ENCODE results near the gene RIOK2. TPM values are rescaled to one million over a fixed set of nuclear protein-coding genes. Genes with fewer than 3 reads are reported as not detected.
"Not testable (repeated sequence)": the region's sequence is repeated elsewhere in the genome, so short reads cannot be mapped to it uniquely, and the experiment has no call there.

The RIOK2 gene
- 18.3 TPM for total RNA-seq
- long read RNA-seq, transcript RIOK2-201 (10 exons, 3,922 nt) = major isoform, 14 of 16 reads
- long read RNA-seq, partial matches to known transcripts = 0 of 16 reads
- long read RNA-seq, other reads (novel, unspliced or antisense) = 1 of 16 reads

GRCh38 chr5:97183100-97183929, at the start of gene RIOK2:
RIOK2 (minus strand) TSS chr5:97183247; CDS start chr5:97183191, 56 bp downstream.
- intact Hi-C loops (cut with DNase I) = loop anchor here (5.0 kb wide), 1 partner anchor 1589 kb away; the partner anchor contains the start of gene RGMB
- DNase-seq (ENCODE audit: missing footprints) = peak; percentile 98
- peak; percentile 97 for ATAC-seq

- peak; percentile 76 for ATAC-seq
- intact Hi-C loops (cut with DNase I) = loop anchor here (2.0 kb wide), 1 partner anchor 304 kb away; no protein-coding TSS in a partner anchor
- no peak for DNase-seq (ENCODE audit: missing footprints)
These were observed 48.1 kb upstream of the RIOK2 start for GRCh38 chr5:97231025-97231636.

- intact Hi-C loops (cut with DNase I) = loop anchor here (2.0 kb wide), 1 partner anchor 305 kb away; no protein-coding TSS in a partner anchor
- no peak for ATAC-seq
- no peak for DNase-seq (ENCODE audit: missing footprints)
These were observed 46.7 kb upstream of the RIOK2 start for GRCh38 chr5:97229688-97230285.

GRCh38 chr5:97229196-97229595, 46.1 kb upstream of the RIOK2 start:
- intact Hi-C loops (cut with DNase I) = no loop called here
- ATAC-seq (no peak), DNase-seq (ENCODE audit: missing footprints) (no peak)

GRCh38 chr5:97225222-97225621, 42.2 kb upstream of the RIOK2 start:
- intact Hi-C loops (cut with DNase I) = no loop called here
- DNase-seq (ENCODE audit: missing footprints) (no peak), ATAC-seq (no peak)

- intact Hi-C loops (cut with DNase I) = no loop called here
- no peak for ATAC-seq
- DNase-seq (ENCODE audit: missing footprints) = no peak
These were observed 41.2 kb upstream of the RIOK2 start for GRCh38 chr5:97224112-97224750.

GRCh38 chr5:97223596-97223995, 40.5 kb upstream of the RIOK2 start:
- ATAC-seq (no peak), DNase-seq (ENCODE audit: missing footprints) (no peak)
- intact Hi-C loops (cut with DNase I) = no loop called here

GRCh38 chr5:97209343-97209742, 26.3 kb upstream of the RIOK2 start:
- ATAC-seq (no peak), DNase-seq (ENCODE audit: missing footprints) (no peak)
- intact Hi-C loops (cut with DNase I) = no loop called here

- intact Hi-C loops (cut with DNase I) = no loop called here
- DNase-seq (ENCODE audit: missing footprints) (no peak), ATAC-seq (no peak)
These were observed 25.7 kb upstream of the RIOK2 start for GRCh38 chr5:97208714-97209113.

- intact Hi-C loops (cut with DNase I) = no loop called here
- no peak for ATAC-seq
- DNase-seq (ENCODE audit: missing footprints) = no peak
These were observed 25.2 kb upstream of the RIOK2 start for GRCh38 chr5:97208184-97208713.

- ATAC-seq (no peak), DNase-seq (ENCODE audit: missing footprints) (no peak)
- intact Hi-C loops (cut with DNase I) = no loop called here
These were observed 11.3 kb upstream of the RIOK2 start for GRCh38 chr5:97194366-97194765.

GRCh38 chr5:97193355-97193688, 10.3 kb upstream of the RIOK2 start:
- no peak for ATAC-seq
- intact Hi-C loops (cut with DNase I) = no loop called here
- no peak for DNase-seq (ENCODE audit: missing footprints)

GRCh38 chr5:97192580-97193354, 9.7 kb upstream of the RIOK2 start:
- ATAC-seq (no peak), DNase-seq (ENCODE audit: missing footprints) (no peak)
- intact Hi-C loops (cut with DNase I) = no loop called here

GRCh38 chr5:97191893-97192292, 8.8 kb upstream of the RIOK2 start:
- no peak for DNase-seq (ENCODE audit: missing footprints)
- intact Hi-C loops (cut with DNase I) = no loop called here
- no peak for ATAC-seq

- DNase-seq (ENCODE audit: missing footprints); intact Hi-C loops (cut with DNase I); ATAC-seq: not testable (repeated sequence)
These were observed 6.5 kb upstream of the RIOK2 start for GRCh38 chr5:97189523-97189922.

- intact Hi-C loops (cut with DNase I) = loop anchor here (5.0 kb wide), 1 partner anchor 1588 kb away; the partner anchor contains the start of gene RGMB
- DNase-seq (ENCODE audit: missing footprints) (no peak), ATAC-seq (no peak)
These were observed 825 bp upstream of the RIOK2 start for GRCh38 chr5:97183930-97184213.

GRCh38 chr5:97182571-97183099, 412 bp downstream of the RIOK2 start:
- intact Hi-C loops (cut with DNase I) = loop anchor here (5.0 kb wide), 1 partner anchor 1590 kb away; the partner anchor contains the start of gene RGMB
- ATAC-seq = no peak
- no peak for DNase-seq (ENCODE audit: missing footprints)
